ENCODE data around the gene ZNF668. TPM values are rescaled to one million over a fixed set of nuclear protein-coding genes. Genes with fewer than 3 reads are reported as not detected.

Gene ZNF668
- total RNA-seq, 8 experiments from 2014 or later = 7.5 to 17.6 (median 9.1) TPM

DNA sequence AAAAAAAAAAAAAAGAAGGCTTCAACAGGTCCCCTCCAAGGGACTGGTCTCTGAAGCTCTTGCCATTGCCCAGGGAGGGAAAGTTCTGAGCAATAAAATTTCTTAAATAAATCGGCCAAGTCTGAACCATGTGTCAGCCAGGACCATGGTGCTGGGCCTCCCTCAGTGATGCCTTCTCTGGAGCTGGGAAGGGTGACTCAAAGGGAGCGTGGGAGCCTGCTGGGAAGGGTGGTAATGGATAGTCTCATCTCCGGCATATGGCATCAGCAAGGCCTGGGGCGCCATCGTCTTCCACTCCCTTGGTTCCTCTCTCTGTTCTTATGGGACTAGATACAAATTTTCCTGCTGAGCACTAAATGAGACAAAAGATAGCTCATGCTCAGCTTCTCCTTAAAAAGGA lies 18.3 kb upstream of the ZNF668 start:
- H3K27ac ChIP-seq = no peak overlapping the region
- peak overlapping the region in 1 of 5 donors; percentile 70 for H3K4me3 ChIP-seq
- peaks cover 5% of the 10 kb centered on the region in 2 donors for H3K4me1 ChIP-seq (replicated peaks in 1 of 2)
- 11 to 85% (median 72%) methylated on average over 1 to 4 of the region's 5 CpGs; no CpG with 5 or more reads in 6 of the 10 experiments for WGBS, 10 experiments
- ATAC-seq (replicated peaks in 6 of 8) = peak in 1 of 8 experiments; percentile 17
- in situ Hi-C loops (cut with MboI; ENCODE audit: low pct_unique_long_range_greater_than_20kb in 2 of 9, low sequenced_read_pairs in 9 of 9, unreplicated experiment in 9 of 9) = no loop called here

DNA sequence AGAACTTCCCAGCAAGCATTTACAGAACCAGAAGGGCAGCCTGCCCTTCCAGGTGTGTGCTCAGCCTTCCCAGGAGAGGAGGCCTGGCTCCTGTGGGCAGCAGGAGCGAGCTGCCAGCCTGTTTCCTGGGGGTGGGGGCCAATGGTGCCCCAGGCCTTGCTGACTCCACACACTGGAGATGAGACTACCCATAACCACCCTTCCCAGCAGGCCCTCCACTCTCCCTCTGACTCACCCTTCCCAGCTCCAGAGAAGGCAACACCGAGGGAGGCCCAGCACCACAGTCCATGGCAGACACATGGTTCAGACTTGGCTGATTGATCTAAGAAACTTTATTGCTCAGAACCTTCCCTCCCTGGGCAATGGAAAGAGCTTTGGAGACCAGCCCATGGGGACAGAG lies 16.5 kb upstream of the ZNF668 start:
- 17 to 100% (median 80%) methylated on average over 1 of the region's 2 CpGs; no CpG with 5 or more reads in 6 of the 10 experiments for WGBS, 10 experiments
- in situ Hi-C loops (cut with MboI; ENCODE audit: low pct_unique_long_range_greater_than_20kb in 2 of 9, low sequenced_read_pairs in 9 of 9, unreplicated experiment in 9 of 9) = no loop called here
- Histone ChIP-seq H3K4me1 (replicated peaks in 1 of 2) (peaks cover 5% of the 10 kb centered on the region in 2 donors), H3K4me3 (no peak overlapping the region), H3K27ac (no peak overlapping the region)
- ATAC-seq (replicated peaks in 6 of 8) = peak in 1 of 8 experiments; percentile 3

GRCh38 chr16:31089199-31089598 lies 15.2 kb upstream of the ZNF668 start:
- WGBS, 10 experiments = 95% methylated on average over 7 of the region's 8 CpGs; no CpG with 5 or more reads in 9 of the 10 experiments
- Histone ChIP-seq H3K4me3 (no peak overlapping the region), H3K4me1 (replicated peaks in 1 of 2) (peaks cover 5% of the 10 kb centered on the region in 2 donors), H3K27ac (no peak overlapping the region)
- in situ Hi-C loops (cut with MboI; ENCODE audit: low pct_unique_long_range_greater_than_20kb in 2 of 9, low sequenced_read_pairs in 9 of 9, unreplicated experiment in 9 of 9) = no loop called here
- no peak for ATAC-seq (replicated peaks in 6 of 8)

GRCh38 chr16:31088459-31089183 lies 14.6 kb upstream of the ZNF668 start, which contains the start of gene PRSS53:
TSS of gene PRSS53 (minus strand) at chr16:31088943. CDS start at chr16:31088809, 134 bp downstream.
- ATAC-seq (replicated peaks in 6 of 8) = no peak
- Histone ChIP-seq H3K4me1 (replicated peaks in 1 of 2) (peaks cover 5% of the 10 kb centered on the region in 2 donors), H3K27ac (no peak within 1 kb of the TSS), H3K4me3 (no peak within 1 kb of the TSS)
- WGBS, 10 experiments = 50 to 100% (median 85%) methylated on average over 1 to 3 of the region's 15 CpGs; no CpG with 5 or more reads in 4 of the 10 experiments
- in situ Hi-C loops (cut with MboI; ENCODE audit: low pct_unique_long_range_greater_than_20kb in 2 of 9, low sequenced_read_pairs in 9 of 9, unreplicated experiment in 9 of 9) = no loop called here

GRCh38 chr16:31087971-31088370 lies 13.9 kb upstream of the ZNF668 start:
- no CpG with 5 or more reads among the region's 5 CpGs for WGBS, 10 experiments
- H3K4me3 ChIP-seq = no peak overlapping the region
- in situ Hi-C loops (cut with MboI; ENCODE audit: low pct_unique_long_range_greater_than_20kb in 2 of 9, low sequenced_read_pairs in 9 of 9, unreplicated experiment in 9 of 9) = no loop called here
- no peak overlapping the region for H3K27ac ChIP-seq
- ATAC-seq (replicated peaks in 6 of 8) = peak in 2 of 8 experiments; percentile 26
- peaks cover 5% of the 10 kb centered on the region in 2 donors for H3K4me1 ChIP-seq (replicated peaks in 1 of 2)

DNA sequence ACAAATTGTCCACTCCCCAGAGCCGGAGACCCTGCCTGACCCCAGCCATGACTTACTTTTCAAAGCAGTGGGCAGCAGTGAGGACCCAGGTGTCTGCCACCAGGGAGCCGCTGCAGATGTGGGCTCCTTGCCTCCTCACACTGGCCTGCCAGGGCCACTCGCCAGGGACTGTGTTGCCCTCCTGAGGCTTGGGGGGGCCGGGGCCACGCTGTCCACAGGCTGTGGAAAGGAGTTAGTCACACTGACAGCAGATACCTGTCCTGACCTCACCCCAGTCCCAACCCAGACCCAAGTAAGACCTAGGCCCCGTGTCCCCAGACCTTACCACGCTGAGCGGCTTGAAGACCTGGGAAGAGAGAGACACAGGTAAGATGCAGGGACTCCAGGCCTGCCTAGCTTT lies 13.4 kb upstream of the ZNF668 start:
- H3K4me3 ChIP-seq = no peak overlapping the region
- no peak for ATAC-seq (replicated peaks in 6 of 8)
- H3K27ac ChIP-seq = no peak overlapping the region
- 67 to 100% (median 88%) methylated on average over 1 to 3 of the region's 8 CpGs; no CpG with 5 or more reads in 4 of the 10 experiments for WGBS, 10 experiments
- peaks cover under 1% of the 10 kb centered on the region in 2 donors for H3K4me1 ChIP-seq (replicated peaks in 1 of 2)
- in situ Hi-C loops (cut with MboI; ENCODE audit: low pct_unique_long_range_greater_than_20kb in 2 of 9, low sequenced_read_pairs in 9 of 9, unreplicated experiment in 9 of 9) = no loop called here

DNA sequence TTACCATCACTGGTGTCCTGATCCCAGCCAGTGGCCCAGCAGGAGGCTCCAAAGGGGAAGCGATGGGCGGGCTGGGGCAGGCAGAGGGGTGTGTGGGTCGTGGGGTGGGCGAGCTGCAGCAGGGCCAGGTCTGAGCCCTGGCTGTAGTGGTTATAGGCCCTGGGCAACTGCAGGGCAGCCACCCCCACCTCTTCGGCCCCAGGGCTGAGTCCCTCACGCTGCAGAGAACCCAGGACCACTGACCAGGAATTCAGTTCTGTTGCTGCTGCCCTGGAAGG lies 12.5 kb upstream of the ZNF668 start:
- H3K4me3 ChIP-seq = no peak overlapping the region
- in situ Hi-C loops (cut with MboI; ENCODE audit: low pct_unique_long_range_greater_than_20kb in 2 of 9, low sequenced_read_pairs in 9 of 9, unreplicated experiment in 9 of 9) = no loop called here
- H3K4me1 ChIP-seq (replicated peaks in 1 of 2) = no peaks in the 10 kb centered on the region
- no CpG with 5 or more reads among the region's 6 CpGs for WGBS, 10 experiments
- peak in 2 of 8 experiments; percentile 7 to 12 for ATAC-seq (replicated peaks in 6 of 8)
- H3K27ac ChIP-seq = no peak overlapping the region

- no peak overlapping the region for H3K27ac ChIP-seq
- WGBS, 10 experiments = 40 to 100% (median 84%) methylated on average over 1 to 6 of the region's 18 CpGs; no CpG with 5 or more reads in 3 of the 10 experiments
- in situ Hi-C loops (cut with MboI; ENCODE audit: low pct_unique_long_range_greater_than_20kb in 2 of 9, low sequenced_read_pairs in 9 of 9, unreplicated experiment in 9 of 9) = no loop called here
- no peak overlapping the region for H3K4me3 ChIP-seq
- H3K4me1 ChIP-seq (replicated peaks in 1 of 2) = no peaks in the 10 kb centered on the region
- ATAC-seq (replicated peaks in 6 of 8) = peak in 1 of 8 experiments; percentile 2
Measured at GRCh38 chr16:31085873-31086628, 12.0 kb upstream of the ZNF668 start.

- WGBS, 10 experiments = 7 to 85% (median 21%) methylated on average over 2 to 6 of the region's 8 CpGs; no CpG with 5 or more reads in 4 of the 10 experiments
- no peak overlapping the region for H3K4me3 ChIP-seq
- peak in 3 of 8 experiments; percentile 88 to 90 (median 88) for ATAC-seq (replicated peaks in 6 of 8)
- H3K27ac ChIP-seq = no peak overlapping the region
- in situ Hi-C loops (cut with MboI; ENCODE audit: low pct_unique_long_range_greater_than_20kb in 2 of 9, low sequenced_read_pairs in 9 of 9, unreplicated experiment in 9 of 9) = no loop called here
- H3K4me1 ChIP-seq (replicated peaks in 1 of 2) = no peaks in the 10 kb centered on the region
Measured at GRCh38 chr16:31085411-31085810, 11.4 kb upstream of the ZNF668 start.

DNA sequence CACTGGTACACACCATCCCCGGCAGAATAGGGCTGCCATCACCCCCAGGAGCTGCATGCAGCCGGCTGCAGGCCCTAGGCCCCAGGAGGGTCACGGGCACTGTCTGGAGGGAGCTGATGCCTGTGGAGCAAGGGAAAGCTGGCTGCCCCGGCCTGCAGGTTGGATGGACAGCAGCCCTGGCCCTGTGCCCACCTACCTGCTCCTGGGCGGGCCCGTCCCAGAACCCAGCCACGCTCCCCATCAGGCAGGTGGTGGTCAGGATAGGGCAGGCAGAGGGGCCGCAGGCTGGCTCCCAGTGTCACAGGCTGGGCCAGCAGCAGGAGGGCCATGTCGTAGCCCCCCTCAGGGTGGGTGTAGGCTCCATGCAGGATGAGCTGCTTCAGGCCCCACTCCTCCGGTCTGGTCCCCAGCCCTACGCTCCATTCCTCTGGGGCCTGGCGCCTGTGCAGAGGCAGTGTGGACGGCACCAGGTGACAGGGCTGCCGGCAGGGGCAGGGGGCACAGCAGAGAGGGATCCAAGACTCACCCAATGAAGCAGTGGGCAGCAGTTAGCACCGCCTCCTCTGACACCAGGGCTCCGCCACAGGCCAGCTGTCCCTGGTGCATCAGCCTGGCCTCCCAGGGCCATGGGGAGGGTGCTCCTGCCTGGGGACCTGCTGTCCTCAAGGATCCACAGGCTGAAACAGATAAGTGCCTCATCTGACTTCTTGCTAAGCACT lies 10.7 kb upstream of the ZNF668 start:
- no peak overlapping the region for H3K27ac ChIP-seq
- no peak overlapping the region for H3K4me3 ChIP-seq
- WGBS, 10 experiments = 85 to 100% (median 92%) methylated on average over 1 to 6 of the region's 16 CpGs; no CpG with 5 or more reads in 7 of the 10 experiments
- ATAC-seq (replicated peaks in 6 of 8) = peak; percentile 2 to 72 (median 15)
- in situ Hi-C loops (cut with MboI; ENCODE audit: low pct_unique_long_range_greater_than_20kb in 2 of 9, low sequenced_read_pairs in 9 of 9, unreplicated experiment in 9 of 9) = no loop called here
- no peaks in the 10 kb centered on the region for H3K4me1 ChIP-seq (replicated peaks in 1 of 2)

GRCh38 chr16:31083981-31084380 lies 9.9 kb upstream of the ZNF668 start:
- 100% methylated on average over 1 of the region's 13 CpGs; no CpG with 5 or more reads in 9 of the 10 experiments for WGBS, 10 experiments
- ATAC-seq (replicated peaks in 6 of 8) = peak in 1 of 8 experiments; percentile 8
- Histone ChIP-seq H3K4me3 (no peak overlapping the region), H3K27ac (no peak overlapping the region), H3K4me1 (replicated peaks in 1 of 2) (no peaks in the 10 kb centered on the region)
- in situ Hi-C loops (cut with MboI; ENCODE audit: low pct_unique_long_range_greater_than_20kb in 2 of 9, low sequenced_read_pairs in 9 of 9, unreplicated experiment in 9 of 9) = no loop called here

- Histone ChIP-seq H3K4me1 (replicated peaks in 1 of 2) (no peaks in the 10 kb centered on the region), H3K27ac (no peak overlapping the region), H3K4me3 (no peak overlapping the region)
- in situ Hi-C loops (cut with MboI; ENCODE audit: low pct_unique_long_range_greater_than_20kb in 2 of 9, low sequenced_read_pairs in 9 of 9, unreplicated experiment in 9 of 9) = no loop called here
- no peak for ATAC-seq (replicated peaks in 6 of 8)
- whole genome bisulfite sequencing, 10 experiments = 80 to 100% (median 100%) methylated on average over 1 to 2 of the region's 5 CpGs; no CpG with 5 or more reads in 7 of the 10 experiments
Measured at GRCh38 chr16:31083556-31083955, 9.5 kb upstream of the ZNF668 start.

- 60 to 100% (median 83%) methylated on average over 3 to 5 of the region's 9 CpGs; no CpG with 5 or more reads in 4 of the 10 experiments for WGBS, 10 experiments
- H3K27ac ChIP-seq = no peak overlapping the region
Measured at GRCh38 chr16:31083081-31083480, 9.0 kb upstream of the ZNF668 start.

More at GRCh38 chr16:31083081-31083480, 9.0 kb upstream of the ZNF668 start:
- H3K4me3 ChIP-seq = no peak overlapping the region
- in situ Hi-C loops (cut with MboI; ENCODE audit: low pct_unique_long_range_greater_than_20kb in 2 of 9, low sequenced_read_pairs in 9 of 9, unreplicated experiment in 9 of 9) = no loop called here
- H3K4me1 ChIP-seq (replicated peaks in 1 of 2) = no peaks in the 10 kb centered on the region
- ATAC-seq (replicated peaks in 6 of 8) = no peak

Measured in motor neuron (in vitro differentiated cells).